ENCODE measurements around the gene EXT2.

- no peak for TF ChIP-seq CTCF (IDR thresholded peaks at IDR 0.05; ENCODE audit: low read depth, low read length)
- TF ChIP-seq POLR2A (IDR thresholded peaks at IDR 0.05; ENCODE audit: extremely low read depth, insufficient read length) = no peak
These were observed 133.6 kb downstream of the EXT2 start for GRCh38 chr11:44229098-44229497.

Measured in NB4 (cell line).